ENCODE results near the gene KHK. TPM values are rescaled to one million over a fixed set of nuclear protein-coding genes. Genes with fewer than 3 reads are reported as not detected.
"Not testable (repeated sequence)": the region's sequence is repeated elsewhere in the genome, so short reads cannot be mapped to it uniquely, and the experiment has no call there.

Gene KHK
- total RNA-seq, 1 experiment from 2014 or later, result 0.63 TPM

GRCh38 chr2:27071990-27072830 is 14.4 kb upstream of the KHK start:
- DNase-seq, result peak; percentile 61 to 73
- peak overlapping the region; percentile 92 for H3K4me3 ChIP-seq
- H3K9me3 ChIP-seq (replicated peaks), result no peaks in the 10 kb centered on the region
- H3K27me3 ChIP-seq, result no peaks in the 10 kb centered on the region
- peaks cover 16% of the 10 kb centered on the region for H3K36me3 ChIP-seq
- peak overlapping the region; percentile 44 for H3K27ac ChIP-seq
- H3K4me1 ChIP-seq, result peaks cover 27% of the 10 kb centered on the region

GRCh38 chr2:27072920-27073319 is 13.7 kb upstream of the KHK start:
- Histone ChIP-seq H3K27ac (no peak overlapping the region), H3K27me3 (no peaks in the 10 kb centered on the region), H3K36me3 (peaks cover 11% of the 10 kb centered on the region), H3K9me3 (replicated peaks) (no peaks in the 10 kb centered on the region), H3K4me1 (peaks cover 31% of the 10 kb centered on the region), H3K4me3 (peak overlapping the region; percentile 92; the same call in 1 of the 2 replicates)
- no peak for DNase-seq

DNA sequence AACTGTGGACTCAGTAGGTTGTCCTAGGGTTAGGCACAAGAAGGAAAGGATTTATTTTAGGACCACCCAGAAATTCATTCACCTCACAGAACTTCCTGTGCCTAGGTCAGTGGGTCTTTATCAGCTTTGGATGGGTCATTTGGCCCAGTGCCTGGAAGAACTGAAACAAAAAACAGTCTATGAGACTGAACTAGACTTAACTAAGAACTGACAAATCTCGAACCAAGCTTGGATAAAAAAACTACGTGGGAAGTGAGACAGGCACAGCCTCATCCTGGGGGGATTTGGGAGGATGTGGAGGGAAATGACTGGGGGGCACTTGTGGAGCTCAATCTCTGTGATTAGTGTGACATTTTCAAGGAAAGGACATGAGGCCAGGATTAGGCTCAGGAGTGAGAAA is 12.8 kb upstream of the KHK start:
- Histone ChIP-seq H3K9me3 (replicated peaks) (no peaks in the 10 kb centered on the region), H3K4me1 (peaks cover 32% of the 10 kb centered on the region), H3K4me3 (no peak overlapping the region), H3K27me3 (no peaks in the 10 kb centered on the region), H3K36me3 (peaks cover 6% of the 10 kb centered on the region), H3K27ac (no peak overlapping the region)
- DNase-seq, result no peak

- Histone ChIP-seq H3K9me3 (replicated peaks) (no peaks in the 10 kb centered on the region), H3K27ac (peak overlapping the region; percentile 7; the same call in 1 of the 2 replicates), H3K4me1 (peaks cover 37% of the 10 kb centered on the region), H3K4me3 (peak overlapping the region; percentile 10; the same call in 1 of the 2 replicates), H3K27me3 (no peaks in the 10 kb centered on the region), H3K36me3 (no peaks in the 10 kb centered on the region)
- DNase-seq, result peak; percentile 87 to 95
Observed at GRCh38 chr2:27074738-27075565, 11.6 kb upstream of the KHK start.

- H3K9me3 ChIP-seq (replicated peaks); H3K36me3 ChIP-seq; H3K27me3 ChIP-seq; DNase-seq: not testable (repeated sequence)
- peaks cover 42% of the 10 kb centered on the region for H3K4me1 ChIP-seq
- H3K27ac ChIP-seq, result peak overlapping the region; percentile 7; the same call in 1 of the 2 replicates
- H3K4me3 ChIP-seq, result peak overlapping the region; percentile 10; the same call in 1 of the 2 replicates
Observed at GRCh38 chr2:27075566-27075871, 11.1 kb upstream of the KHK start.

- Histone ChIP-seq H3K27me3 (no peaks in the 10 kb centered on the region), H3K9me3 (replicated peaks) (no peaks in the 10 kb centered on the region), H3K4me3 (no peak overlapping the region), H3K27ac (no peak overlapping the region), H3K36me3 (no peaks in the 10 kb centered on the region), H3K4me1 (peaks cover 47% of the 10 kb centered on the region)
- DNase-seq, result no peak
Observed at GRCh38 chr2:27076323-27076722, 10.2 kb upstream of the KHK start.

- no peak overlapping the region for H3K4me3 ChIP-seq
- H3K9me3 ChIP-seq (replicated peaks), result no peaks in the 10 kb centered on the region
- DNase-seq, result no peak
- H3K4me1 ChIP-seq, result peaks cover 56% of the 10 kb centered on the region
- no peaks in the 10 kb centered on the region for H3K27me3 ChIP-seq
- no peaks in the 10 kb centered on the region for H3K36me3 ChIP-seq
- no peak overlapping the region for H3K27ac ChIP-seq
Observed at GRCh38 chr2:27077231-27077630, 9.3 kb upstream of the KHK start.

DNA sequence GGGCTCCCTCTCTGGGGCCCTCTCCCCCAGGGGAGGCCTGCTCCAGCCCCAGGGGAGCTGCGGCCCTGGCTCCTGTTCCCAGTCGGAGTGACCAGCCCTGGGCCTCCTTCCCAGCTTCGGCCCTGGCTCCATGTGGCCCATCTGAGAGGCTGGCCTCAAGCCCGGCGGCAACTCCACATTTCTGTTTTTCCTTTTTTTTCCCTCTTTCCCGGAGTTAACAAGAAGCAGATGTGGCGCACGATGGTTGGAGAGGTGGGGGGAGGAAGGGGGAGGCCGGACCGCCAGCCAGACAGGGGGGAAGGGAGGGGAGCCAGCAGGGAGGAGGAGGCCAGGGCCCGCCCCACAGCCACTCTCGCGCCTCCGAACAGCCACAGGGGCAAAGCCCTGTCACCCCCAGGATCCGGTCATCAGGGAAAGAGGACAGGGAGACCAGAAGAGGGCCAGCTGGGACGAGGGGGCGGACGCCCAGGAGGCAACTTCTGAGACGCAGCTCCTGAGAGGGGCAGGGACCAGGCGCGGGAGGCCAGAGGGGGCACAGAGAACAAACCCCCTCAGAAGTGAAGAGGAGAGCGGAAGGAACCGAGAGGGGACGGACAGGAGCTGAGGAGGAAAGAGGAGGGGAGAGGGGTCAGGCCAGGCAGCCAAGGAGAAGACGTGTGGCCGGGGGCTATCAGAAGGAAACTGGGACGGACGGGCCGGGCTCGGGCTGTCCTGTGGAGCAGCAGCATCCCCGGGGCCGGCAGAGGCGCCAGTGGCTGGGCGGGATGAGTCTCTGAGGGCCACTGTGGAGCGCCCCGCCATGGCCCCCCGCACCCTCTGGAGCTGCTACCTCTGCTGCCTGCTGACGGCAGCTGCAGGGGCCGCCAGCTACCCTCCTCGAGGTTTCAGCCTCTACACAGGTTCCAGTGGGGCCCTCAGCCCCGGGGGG is 8.0 kb upstream of the KHK start, which contains the start of gene EMILIN1:
TSS of gene EMILIN1 (plus strand) at position 349 of the 928 bp plus-strand sequence. CDS start at position 800, 451 bp downstream.
- Histone ChIP-seq H3K4me1 (peaks cover 64% of the 10 kb centered on the region), H3K36me3 (no peaks in the 10 kb centered on the region)
- peak; percentile 87 to 89 for DNase-seq

DNA sequence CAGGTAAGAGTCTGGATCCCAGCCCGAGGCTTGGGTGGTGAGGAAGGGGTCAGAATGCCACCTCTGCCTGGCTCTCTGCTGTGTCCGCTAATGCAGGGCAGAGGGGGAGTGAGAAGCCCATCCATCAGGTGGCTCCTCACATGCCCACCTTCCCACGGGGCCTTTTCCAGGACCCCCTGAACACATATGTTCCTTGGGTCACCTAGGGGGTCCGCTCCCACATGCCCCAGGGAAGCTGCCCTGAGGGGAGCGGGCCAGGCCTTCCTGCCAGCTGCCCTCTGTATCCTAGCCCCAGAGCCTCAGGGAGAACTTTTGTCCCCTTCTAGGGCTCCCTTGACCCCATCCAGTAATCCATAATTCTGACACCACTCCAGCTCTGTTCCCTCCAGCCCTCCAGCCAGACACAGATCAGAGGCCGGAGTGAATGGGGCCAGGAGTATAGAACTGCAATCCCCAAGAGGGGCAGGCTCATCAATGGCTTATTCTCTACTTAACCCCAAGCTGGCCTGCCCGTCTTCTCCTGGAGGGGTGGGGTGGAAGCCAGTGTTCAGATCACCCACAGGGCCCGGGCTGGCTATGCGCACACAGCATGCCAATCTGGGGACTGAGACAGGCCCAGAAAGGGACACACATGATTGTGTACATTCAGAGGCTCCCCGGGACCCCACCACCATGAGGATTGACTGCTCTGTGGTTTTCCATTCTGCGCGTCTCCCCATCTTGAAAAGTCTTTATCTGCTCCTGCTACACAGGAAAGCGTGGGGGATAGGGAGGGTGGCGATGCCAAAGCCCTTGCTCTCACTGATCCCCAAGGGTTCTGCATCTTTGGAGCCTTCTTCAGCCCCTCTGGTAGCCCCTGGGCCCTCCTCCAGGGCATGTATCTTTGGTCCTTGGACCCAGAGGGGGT is 7.1 kb upstream of the KHK start:
- Histone ChIP-seq H3K4me3 (peak overlapping the region; percentile 67), H3K9me3 (replicated peaks) (no peaks in the 10 kb centered on the region), H3K36me3 (no peaks in the 10 kb centered on the region), H3K27ac (peak overlapping the region; percentile 64), H3K27me3 (no peaks in the 10 kb centered on the region), H3K4me1 (peaks cover 73% of the 10 kb centered on the region)
- no peak for DNase-seq

More for the DNA sequence above, 8.0 kb upstream of the KHK start, which contains the start of gene EMILIN1:
- Histone ChIP-seq H3K9me3 (replicated peaks) (no peaks in the 10 kb centered on the region), H3K27ac (peak within 1 kb of the TSS; percentile 64), H3K4me3 (peak within 1 kb of the TSS; percentile 67), H3K27me3 (no peaks in the 10 kb centered on the region)

DNA sequence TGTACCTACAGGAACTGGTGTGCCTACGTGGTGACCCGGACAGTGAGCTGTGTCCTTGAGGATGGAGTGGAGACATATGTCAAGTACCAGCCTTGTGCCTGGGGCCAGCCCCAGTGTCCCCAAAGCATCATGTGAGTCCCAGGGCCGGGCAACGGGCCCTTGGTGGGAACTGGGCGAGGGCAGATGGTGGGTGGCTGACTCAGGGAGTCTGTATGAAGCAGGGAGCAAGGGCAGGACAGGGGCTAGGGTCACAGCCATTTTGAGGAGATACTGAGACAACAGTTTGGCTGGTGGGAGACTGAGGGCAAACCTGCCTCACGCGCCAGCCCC is 6.5 kb upstream of the KHK start:
- peaks cover 68% of the 10 kb centered on the region for H3K4me1 ChIP-seq
- no peak for DNase-seq
- no peaks in the 10 kb centered on the region for H3K36me3 ChIP-seq
- no peaks in the 10 kb centered on the region for H3K9me3 ChIP-seq (replicated peaks)
- no peak overlapping the region for H3K4me3 ChIP-seq
- H3K27ac ChIP-seq, result no peak overlapping the region
- no peaks in the 10 kb centered on the region for H3K27me3 ChIP-seq

DNA sequence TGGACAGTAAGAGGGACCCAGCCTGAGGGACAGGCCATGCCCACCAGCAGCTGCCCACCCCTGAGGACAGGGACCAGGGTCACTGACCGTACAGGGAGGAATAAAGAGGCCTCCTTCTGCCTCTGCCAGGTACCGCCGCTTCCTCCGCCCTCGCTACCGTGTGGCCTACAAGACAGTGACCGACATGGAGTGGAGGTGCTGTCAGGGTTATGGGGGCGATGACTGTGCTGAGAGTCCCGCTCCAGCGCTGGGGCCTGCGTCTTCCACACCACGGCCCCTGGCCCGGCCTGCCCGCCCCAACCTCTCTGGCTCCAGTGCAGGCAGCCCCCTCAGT is 6.0 kb upstream of the KHK start:
- H3K9me3 ChIP-seq (replicated peaks), result no peaks in the 10 kb centered on the region
- H3K4me3 ChIP-seq, result no peak overlapping the region
- no peak for DNase-seq
- peak overlapping the region; percentile 4; the same call in 1 of the 2 replicates for H3K27ac ChIP-seq
- H3K27me3 ChIP-seq, result no peaks in the 10 kb centered on the region
- H3K36me3 ChIP-seq, result no peaks in the 10 kb centered on the region
- H3K4me1 ChIP-seq, result peaks cover 64% of the 10 kb centered on the region

DNA sequence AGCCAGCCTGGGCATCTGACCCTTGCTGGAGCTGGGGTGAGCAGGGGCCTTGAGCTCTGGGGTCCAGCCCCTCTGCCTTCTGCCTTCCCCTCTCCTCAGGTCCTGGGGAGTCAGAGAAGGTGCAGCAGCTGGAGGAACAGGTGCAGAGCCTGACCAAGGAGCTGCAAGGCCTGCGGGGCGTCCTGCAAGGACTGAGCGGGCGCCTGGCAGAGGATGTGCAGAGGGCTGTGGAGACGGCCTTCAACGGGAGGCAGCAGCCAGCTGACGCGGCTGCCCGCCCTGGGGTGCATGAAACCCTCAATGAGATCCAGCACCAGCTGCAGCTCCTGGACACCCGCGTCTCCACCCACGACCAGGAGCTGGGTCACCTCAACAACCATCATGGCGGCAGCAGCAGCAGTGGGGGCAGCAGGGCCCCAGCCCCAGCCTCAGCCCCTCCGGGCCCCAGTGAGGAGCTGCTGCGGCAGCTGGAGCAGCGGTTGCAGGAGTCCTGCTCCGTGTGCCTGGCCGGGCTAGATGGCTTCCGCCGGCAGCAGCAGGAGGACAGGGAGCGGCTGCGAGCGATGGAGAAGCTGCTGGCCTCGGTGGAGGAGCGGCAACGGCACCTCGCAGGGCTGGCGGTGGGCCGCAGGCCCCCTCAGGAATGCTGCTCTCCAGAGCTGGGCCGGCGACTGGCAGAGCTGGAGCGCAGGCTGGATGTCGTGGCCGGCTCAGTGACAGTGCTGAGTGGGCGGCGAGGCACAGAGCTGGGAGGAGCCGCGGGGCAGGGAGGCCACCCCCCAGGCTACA is 4.4 kb upstream of the KHK start:
- Histone ChIP-seq H3K36me3 (no peaks in the 10 kb centered on the region), H3K27me3 (no peaks in the 10 kb centered on the region), H3K4me1 (peaks cover 55% of the 10 kb centered on the region), H3K9me3 (replicated peaks) (no peaks in the 10 kb centered on the region), H3K27ac (peak overlapping the region; percentile 65), H3K4me3 (peak overlapping the region; percentile 36)
- DNase-seq, result peak; percentile 56 to 67

- peak overlapping the region; percentile 65 for H3K27ac ChIP-seq
- no peaks in the 10 kb centered on the region for H3K9me3 ChIP-seq (replicated peaks)
- peaks cover 50% of the 10 kb centered on the region for H3K4me1 ChIP-seq
- no peaks in the 10 kb centered on the region for H3K36me3 ChIP-seq
- H3K4me3 ChIP-seq, result peak overlapping the region; percentile 36
- peak; percentile 82 to 85 for DNase-seq
- H3K27me3 ChIP-seq, result no peaks in the 10 kb centered on the region
Observed at GRCh38 chr2:27082773-27083409, 3.7 kb upstream of the KHK start.

Measured in SJCRH30 (cell line).